Mucosa of gallbladder (tissue), 1 donor: ENCODE data around the gene CHMP3. TPM values are rescaled to one million over a fixed set of nuclear protein-coding genes. Genes with fewer than 3 reads are reported as not detected.

Experiments used
- DNase-seq: peaks from one replicate; pipeline ENCODE4 v3.0.0-alpha.2; 2020; ENCODE audit warnings: low spot score
- total RNA-seq: library from RNA; stranded (reverse); gene quantifications from one replicate; pipeline ENCODE4 v1.2.1, GENCODE V29; 2021
- donor health status: DM: no; HTN: no; CAD: no.

Gene CHMP3
- total RNA-seq, 1 donor from 2014 or later = 142 TPM

GRCh38 chr2:86468162-86469033 lies 94.8 kb downstream of the CHMP3 start:
- DNase-seq = no peak

GRCh38 chr2:86466306-86466705 lies 96.9 kb downstream of the CHMP3 start:
- DNase-seq = no peak

GRCh38 chr2:86464652-86465051 lies 98.6 kb downstream of the CHMP3 start:
- no peak for DNase-seq

- no peak for DNase-seq
These were observed 102.0 kb downstream of the CHMP3 start for GRCh38 chr2:86461042-86461743.

- no peak for DNase-seq
These were observed 108.1 kb downstream of the CHMP3 start for GRCh38 chr2:86455181-86455580.

GRCh38 chr2:86454238-86454637 lies 109.0 kb downstream of the CHMP3 start:
- no peak for DNase-seq

- peak; percentile 81 for DNase-seq
These were observed 109.4 kb downstream of the CHMP3 start for GRCh38 chr2:86453836-86454235.

Other genes with a start within 250 kb of the CHMP3 start
- 21.2 TPM for gene REEP1, start 225.8 kb downstream of the CHMP3 start, total RNA-seq
- 87.4 TPM for gene KDM3A, start 122.1 kb downstream of the CHMP3 start, total RNA-seq
- gene RNF103, start 60.4 kb upstream of the CHMP3 start, total RNA-seq = 93.3 TPM
- 38.0 TPM for gene RMND5A, start 156.8 kb upstream of the CHMP3 start, total RNA-seq
- 11.3 TPM for gene CD8A, start 227.5 kb upstream of the CHMP3 start, total RNA-seq